NCI-H2196 (cell line): ENCODE results near the gene RNASEH2B.

Source experiments
- DNase-seq: peaks from one replicate; lab custom pipeline; 2025; ENCODE audit not compliant: unreplicated experiment; lab: John Stamatoyannopoulos, UW

RNASEH2B gene

GRCh38 chr13:50993371-50993770 lies 83.8 kb downstream of the RNASEH2B start:
- DNase-seq = no peak

DNA sequence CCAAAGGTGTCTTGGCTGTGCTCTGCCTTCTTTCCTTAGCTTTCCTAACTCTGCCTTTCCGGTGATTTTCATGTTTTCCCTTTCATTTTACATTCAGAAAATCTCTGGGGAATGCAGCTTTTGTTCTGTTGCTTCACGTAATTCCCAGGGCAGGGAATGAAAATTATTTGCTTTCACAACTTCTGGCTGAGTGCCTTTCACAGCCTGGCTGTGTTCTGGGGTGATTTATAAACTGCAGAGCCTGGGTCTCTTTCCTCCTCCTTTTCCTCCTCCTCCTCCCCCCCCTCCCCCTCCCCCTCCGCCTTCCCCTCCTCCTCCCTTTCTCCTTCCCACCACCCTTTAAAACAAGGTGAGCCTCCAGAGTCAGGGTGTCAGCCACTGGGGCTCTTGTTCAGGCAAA lies 84.3 kb downstream of the RNASEH2B start:
- DNase-seq = no peak

GRCh38 chr13:50994651-50995050 lies 85.1 kb downstream of the RNASEH2B start:
- DNase-seq = no peak

GRCh38 chr13:50995854-50996253 lies 86.3 kb downstream of the RNASEH2B start:
- DNase-seq = no peak

DNA sequence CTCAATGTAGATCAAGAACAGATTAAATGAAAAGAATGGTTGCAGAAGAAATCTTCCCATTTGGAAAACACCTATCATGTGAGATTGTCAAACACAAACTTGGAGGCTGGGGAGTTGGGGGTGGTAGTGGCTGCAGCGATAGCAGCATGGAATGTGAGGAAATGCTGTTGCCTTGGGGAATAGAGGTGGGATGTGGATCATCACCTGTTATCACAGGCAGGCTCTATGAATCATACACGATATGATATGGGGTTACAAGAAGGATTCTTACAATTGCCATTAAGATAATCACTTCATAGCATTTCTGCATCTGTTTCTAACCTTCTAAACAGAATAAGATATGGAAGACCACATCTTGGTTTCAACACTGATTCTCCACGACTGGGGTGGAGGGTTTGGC lies 88.7 kb downstream of the RNASEH2B start:
- DNase-seq = no peak

- no peak for DNase-seq
Observed at GRCh38 chr13:50999641-51000040, 90.0 kb downstream of the RNASEH2B start.

DNA sequence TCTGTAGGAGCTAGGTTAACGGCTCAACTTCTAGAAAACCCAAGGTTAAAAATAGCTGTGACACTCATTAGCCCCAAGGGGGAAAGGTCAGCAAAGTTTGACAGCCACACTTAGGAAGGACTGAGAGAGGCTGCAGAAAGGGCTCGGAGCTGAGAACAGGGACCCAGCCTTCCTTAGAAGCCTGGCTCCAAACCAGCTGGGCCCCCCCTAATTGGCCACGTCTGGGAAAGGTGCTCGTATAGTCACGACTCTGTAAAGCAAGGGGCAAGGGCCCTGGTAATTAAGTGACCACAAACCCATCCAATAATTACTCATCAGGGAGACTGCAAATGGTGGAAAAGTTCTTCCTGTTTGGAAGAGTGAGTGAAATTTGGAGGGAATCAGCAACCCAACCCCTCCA lies 90.5 kb downstream of the RNASEH2B start:
- no peak for DNase-seq

DNA sequence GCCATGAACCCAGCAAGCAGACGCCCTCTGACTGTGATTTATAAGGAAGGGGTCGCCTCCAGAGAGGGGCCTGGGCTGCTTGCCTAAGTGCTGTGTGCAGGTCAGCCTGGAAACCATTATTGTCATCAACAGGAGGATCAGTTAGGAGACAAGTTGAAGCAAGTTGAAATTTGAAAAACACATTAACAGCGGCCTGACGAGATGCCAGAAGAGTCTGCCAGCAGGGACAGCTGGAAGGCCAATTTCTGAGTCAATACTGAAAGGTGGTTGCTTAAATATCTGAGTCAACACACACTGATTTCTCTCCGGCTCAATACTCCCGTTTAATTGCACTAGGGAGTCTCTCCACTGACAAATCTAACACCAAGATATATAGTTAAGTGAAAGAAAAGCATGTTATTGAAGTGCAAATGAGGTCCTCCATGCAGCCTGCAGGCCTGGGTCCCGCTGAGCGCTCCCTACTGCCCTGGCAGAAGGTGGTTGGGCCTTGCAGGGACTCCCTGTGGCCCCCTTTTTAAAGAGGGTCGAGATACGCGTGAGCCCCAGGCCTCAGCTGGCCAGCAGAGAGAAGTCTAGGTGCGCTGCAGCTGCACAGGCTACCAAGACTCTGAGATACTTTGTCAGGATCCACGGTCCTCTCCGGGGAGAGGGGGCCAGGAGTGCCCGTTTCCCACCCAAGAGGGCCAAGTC lies 91.1 kb downstream of the RNASEH2B start:
- peak; percentile 39 for DNase-seq

GRCh38 chr13:51001335-51001734 lies 91.7 kb downstream of the RNASEH2B start:
- DNase-seq = no peak

DNA sequence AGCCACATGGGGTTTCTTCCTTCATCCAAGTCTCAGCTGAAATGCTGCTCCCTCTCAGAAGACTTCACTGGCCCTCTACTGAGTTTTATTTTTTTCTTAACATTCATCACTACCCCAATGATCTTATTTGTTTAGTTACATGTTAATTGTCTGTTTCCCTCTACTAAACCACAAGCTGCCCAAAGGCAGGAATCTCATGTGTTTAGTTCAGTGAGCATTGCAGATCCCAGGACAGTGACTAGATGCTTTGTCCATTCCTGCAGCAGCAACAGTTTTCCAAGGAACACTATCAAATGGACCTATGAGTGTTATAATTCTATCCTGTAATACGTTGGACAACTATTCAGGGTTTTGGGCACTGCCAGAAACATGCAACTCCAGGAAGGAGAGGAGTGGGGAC lies 93.1 kb downstream of the RNASEH2B start:
- no peak for DNase-seq

DNA sequence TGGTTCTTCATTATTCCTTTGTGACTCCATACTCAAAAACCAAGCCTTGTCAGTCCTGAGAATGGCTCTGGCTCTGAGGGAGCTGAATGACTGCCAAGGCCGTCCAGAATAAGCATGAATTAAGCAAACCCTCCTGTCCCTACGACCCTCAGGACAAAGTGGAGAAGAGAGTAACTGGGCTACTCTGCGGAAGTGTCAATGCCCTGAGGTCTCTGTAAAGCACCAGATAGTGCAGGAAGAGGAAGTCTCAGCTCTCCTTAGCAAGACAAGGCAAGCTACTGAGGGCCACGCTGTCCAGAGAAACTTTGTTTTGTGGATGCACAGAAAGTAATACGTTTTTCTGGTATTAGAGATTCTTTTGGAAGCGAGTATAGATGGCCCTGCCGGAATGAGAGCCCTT lies 94.1 kb downstream of the RNASEH2B start:
- no peak for DNase-seq

DNA sequence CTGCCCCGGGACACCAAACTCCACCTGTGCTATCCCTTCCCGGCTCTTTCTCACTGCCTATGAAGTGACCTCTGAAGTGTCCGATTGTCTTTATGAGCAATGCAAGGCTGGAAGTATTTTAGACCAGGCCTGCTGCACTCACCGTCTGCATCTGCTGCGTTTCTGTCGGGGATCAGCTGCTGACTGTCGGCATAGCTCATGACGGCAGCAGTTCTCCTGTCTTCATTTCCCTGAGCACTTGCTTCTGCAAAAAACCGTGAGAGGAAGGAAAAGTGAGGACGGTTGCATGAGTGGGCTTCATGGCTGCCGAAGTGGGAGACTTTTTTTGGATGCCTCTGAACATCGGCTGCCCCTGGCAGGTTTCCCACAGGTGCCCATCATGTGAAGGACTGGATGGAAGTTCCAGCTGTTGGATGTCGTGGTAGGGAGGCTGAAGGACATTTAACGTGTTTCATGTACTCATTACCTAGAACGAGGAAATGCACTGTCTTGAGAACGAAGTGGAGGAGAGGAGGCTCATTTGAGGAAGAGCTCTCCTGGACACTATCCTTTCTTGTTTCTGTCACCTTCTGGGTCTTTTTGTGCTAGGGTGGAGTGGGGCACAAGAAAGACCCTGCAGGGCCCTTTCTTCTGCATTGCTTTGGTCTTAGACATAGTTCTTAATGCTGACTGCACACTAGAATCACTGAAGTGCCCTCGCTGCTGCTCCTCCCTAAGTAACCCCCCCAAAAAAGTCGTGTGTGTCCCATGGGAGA lies 94.7 kb downstream of the RNASEH2B start:
- no peak for DNase-seq

DNA sequence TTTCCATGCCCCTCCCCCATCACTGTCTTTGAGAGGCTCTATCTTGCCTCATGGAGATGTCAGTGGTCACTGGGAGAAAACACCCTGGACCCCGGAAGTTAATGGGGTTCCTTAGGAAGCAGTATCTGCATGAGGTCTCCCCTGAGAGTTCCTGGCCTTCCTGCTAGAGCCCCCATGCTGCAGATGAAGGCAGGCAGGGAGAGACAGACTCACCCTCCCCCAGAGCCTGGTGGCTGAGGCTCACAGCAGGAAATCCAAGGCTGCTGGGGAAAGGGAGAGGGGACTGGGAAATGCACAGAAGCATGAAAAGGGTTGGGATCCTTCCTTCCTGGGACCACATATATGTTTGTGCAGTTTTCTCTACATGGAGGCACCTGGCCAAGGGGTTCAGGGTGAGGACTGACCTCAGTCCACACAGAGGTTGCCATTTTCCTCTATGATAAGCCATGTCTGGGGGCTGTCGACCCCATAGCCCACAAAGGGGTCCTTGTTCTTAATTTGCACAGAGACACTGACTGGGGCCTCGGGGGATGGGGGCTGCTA lies 95.4 kb downstream of the RNASEH2B start:
- no peak for DNase-seq

DNA sequence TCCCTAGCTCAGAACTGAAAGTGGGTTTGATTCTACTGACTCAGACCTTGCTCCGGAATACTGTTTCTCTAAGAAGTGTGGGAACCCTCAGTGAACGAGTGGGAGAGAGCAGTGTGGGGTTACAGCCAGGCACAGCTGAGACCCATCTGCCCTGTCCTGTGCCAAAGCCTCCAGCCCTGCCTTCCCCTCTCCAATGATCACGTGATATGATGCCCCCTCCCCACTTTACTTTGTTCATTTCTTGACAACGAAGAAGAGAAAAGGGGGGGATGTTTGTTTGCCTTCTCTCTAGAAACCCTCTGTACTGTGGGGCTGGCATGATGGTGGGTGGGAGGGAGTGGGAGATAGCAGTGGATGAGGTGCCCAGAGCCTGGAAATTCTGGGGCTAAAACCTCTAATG lies 96.0 kb downstream of the RNASEH2B start:
- no peak for DNase-seq
